AG08395 (cell line): ENCODE results near the gene CCDC197.

ENCODE experiments used
- DNase-seq: peaks from one replicate; pipeline ENCODE4 v3.0.0; 2012; ENCODE audit warnings: mixed read lengths, low spot score

Gene CCDC197

DNA sequence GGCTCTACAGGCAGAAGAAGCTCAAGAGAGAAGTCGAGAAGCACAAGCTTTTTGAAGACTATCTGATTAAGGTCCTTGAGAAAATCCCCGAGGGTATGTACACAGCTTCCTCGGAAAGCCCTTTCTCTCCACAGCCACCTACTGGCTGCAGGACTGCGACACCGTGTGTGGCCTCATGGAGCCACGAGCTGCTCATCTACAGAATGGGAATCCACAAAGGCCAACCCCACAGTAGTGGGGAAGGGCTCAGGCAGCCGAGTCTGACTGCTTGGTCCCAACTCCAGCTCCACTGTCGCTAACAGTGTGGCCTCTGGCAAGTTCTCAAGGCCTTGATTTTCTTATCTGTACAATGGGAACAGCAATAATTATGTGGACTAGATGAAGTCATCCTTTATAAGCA lies 2.5 kb downstream of the CCDC197 start:
- DNase-seq = no peak

DNA sequence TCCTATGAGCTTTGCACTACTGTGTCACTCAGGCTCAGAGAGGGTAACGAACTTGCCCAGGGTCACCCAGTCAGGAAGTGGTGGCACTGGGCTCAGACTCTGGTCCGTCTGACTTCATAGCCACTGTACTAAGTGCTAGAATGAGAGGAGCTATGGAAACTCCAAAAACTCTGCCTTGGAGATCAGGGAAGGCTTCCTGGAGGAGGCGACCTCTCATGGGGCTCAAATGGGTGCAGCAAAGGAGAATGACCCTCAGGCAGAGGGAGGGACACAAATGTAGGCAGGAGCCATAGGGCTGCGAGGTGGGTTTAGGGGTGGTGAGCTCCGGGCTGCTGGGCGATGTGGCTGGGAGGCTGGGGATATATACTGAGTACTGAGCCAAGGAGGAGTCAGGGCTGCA lies 3.2 kb downstream of the CCDC197 start:
- no peak for DNase-seq

DNA sequence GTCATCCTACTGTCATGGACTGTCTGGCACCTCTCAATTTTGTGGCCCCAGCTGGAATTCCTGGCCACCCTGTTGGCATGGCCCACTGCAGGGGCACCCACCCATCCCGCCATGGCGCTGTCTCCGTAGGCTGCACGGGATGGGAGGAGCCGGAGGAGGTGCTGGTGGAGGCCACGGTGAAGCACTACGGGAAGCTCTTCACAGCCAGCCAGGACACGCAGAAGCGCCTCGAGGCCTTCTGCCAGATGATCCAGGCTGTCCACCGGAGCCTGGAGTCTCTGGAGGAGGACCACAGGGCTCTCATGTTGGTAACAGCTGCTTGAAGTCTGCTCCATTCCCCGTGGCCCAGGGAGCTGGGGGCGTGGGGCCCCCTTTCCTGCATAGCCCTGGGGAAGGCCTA lies 3.9 kb downstream of the CCDC197 start:
- no peak for DNase-seq

DNA sequence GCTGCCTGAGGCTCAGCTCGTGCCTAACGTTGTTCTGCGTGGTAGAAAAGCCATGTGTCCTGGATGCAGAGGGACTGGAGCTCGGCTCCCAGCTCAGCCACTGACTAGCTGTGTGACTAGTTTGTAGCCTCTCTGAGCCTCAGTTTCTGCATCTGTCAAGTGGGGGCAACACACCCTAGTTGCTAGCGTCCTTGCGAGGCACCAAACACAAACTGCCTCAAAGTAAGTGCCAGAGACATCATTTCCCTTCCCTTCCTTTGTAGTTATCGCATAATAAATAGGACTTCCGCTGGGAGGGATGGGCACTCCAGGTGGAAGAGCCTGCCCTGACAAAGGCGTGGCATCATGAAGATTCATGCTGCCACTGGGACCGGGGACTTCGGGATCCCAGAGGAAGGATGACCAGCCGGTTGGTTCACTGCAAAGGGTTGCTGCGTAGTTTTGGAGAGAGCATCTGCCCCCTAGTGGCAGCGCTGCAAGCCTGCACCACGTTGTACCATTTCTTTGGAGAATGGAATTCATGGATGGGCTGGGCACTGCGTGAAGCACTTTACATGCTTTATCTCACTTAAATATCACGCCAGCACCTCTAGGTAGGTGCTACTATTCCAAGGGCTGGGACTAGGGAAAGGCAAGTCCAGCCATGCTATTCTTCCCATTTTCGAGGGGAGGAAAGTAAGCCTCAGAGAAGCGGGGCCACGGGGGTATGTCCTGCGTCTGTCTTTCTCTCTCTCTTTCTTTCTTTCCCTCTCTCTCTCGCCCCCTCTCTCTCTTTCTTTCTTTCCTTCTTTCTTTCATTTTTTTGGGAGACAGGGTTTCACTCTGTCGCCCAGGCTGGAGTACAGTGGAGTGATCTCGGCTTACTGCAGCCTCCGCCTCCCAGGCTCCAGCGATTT lies 4.6 kb downstream of the CCDC197 start:
- peak; percentile 85 for DNase-seq

DNA sequence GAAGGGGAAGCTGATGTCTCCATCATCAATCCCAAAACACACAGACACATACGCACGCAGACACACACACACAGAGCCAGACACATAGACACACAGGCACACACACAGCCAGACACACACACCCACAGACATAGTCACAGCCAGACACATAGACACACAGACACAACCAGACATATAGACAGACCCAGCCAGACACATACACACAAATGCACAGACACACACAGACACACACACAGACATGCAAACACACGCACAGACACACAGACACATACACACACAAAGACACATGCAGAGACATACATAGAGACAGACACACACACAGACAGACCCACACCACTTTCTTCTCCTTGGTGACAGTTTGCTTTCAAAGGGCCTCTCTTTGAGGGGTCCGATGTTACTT lies 6.3 kb downstream of the CCDC197 start:
- DNase-seq = no peak

DNA sequence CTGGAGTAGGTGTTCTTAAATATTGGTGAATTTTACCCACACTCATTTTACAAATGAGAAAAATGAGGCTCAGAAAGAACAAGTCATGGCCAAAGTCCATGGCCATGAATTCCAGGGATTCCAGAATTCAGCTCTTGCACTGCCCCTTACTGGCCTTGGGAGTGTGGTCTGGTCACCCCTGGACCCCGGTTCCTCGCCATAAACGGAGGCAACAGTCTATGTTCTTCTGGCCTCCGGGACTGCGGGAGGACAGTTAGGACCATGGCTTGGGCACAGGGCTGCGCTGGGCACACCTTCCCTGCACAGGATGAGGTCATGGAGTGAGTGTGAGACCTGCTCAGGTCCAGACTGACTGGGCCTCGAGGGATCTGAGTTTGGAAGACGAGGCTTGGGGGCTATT lies 6.9 kb downstream of the CCDC197 start:
- DNase-seq = no peak

DNA sequence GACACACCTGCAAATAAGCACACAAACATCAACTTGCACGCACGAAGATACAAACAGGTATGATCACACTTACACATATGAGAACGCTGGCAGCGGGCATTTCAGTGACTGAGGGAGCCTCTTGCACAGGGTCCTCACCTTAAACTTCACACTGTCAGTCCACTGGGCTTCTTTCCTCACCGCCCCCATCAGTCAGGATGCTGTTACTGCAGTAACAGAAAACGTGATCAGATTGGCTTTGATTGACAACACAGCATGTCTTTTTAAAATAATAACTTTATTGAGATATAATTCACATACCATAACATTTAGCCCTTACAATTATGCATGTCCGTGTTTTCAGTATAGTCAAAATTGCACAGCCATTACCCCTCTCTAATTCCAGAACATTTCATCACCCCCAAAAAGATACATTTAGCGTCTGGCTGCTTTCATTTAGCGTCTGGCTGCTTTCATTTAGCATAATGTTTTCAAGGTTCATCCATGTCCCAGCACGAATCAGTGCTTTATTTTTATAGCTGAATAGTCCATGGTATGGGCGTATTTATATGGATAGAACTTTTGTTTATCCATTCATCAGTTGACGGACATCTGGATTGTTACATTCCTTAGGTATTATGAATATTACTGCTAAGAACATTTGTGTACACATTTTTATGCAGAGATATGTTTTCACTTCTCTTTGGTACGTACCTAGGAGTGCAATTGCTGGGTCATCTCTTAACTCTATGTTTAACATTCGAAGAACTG lies 8.4 kb downstream of the CCDC197 start:
- DNase-seq = no peak

DNA sequence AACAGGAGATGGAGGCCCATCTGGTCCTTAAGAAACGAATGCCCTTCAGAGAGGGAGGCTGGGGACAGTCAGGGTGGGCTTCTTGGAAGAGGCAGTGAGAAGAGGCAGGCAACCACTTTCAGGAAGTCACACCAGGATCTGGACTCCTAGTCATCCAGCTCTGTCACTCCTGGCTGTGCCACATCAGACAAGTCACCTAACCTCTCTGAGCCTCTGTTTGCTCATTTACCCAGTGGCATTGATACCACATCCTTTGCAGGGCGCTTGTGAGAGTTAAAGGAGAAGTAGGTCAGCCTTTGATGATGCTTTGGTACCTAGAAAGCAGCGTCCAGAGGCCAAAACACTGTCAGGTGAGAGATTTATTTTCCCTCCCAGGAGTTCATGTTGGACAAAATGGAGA lies 11.1 kb downstream of the CCDC197 start:
- DNase-seq = no peak

DNA sequence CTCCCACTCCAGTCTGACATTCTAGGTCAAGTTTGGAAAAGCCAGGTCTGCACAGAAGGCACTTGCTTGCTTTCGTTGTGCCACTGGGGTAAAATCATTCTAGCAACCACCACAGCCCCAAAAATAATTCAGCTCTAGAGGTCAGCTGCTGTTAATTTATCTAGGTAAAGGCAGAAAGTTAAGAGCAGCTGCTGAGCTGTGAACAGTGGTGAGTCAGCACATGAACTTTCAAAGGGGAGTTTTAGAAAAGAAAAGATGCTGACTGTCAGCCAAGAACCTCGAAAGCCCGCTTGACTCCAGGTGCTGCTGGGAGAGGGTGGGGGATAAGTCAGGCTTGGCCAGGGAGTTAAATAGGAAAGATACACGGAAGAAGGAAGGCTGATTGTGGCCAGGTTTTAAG lies 12.7 kb downstream of the CCDC197 start:
- peak; percentile 29 for DNase-seq

DNA sequence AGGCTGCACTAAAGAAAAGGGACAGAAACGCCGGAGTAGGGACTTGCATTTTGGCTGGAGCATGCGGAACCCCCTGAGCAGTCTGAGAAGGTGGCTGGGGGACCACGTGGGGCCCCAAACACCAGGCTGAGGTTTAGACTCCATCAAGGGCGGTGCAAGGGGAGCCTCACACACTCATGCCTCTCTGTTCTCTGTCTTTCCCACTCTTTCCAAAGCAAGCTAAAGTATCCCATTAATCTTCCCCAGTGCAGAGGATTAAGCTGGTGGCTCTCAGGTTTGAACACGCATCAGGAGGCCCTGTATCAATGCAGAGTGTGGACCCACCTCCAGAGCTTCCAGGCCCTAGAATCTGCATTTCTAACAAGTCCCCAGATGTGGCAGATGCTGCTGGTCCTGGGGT lies 13.5 kb downstream of the CCDC197 start:
- no peak for DNase-seq

DNA sequence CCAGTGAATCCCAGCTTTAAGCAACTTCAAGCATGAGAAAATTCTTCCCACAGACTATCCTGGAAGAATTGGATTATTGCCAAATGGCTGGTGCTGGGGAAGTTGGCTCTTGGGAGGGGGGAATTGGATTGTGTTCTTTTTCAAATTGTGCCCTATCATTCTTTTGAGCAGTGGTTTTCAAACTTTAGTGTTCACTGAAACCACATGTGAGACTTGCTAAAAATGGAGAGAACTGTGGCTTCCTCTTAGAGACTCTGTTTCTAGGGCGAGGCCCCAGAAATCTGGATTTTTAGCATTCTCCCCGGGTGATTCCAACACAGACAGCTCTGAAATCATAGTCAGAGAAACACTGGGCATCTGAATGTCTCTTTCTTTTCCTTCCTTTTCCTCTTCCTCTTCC lies 14.7 kb downstream of the CCDC197 start:
- DNase-seq = peak; percentile 32

DNA sequence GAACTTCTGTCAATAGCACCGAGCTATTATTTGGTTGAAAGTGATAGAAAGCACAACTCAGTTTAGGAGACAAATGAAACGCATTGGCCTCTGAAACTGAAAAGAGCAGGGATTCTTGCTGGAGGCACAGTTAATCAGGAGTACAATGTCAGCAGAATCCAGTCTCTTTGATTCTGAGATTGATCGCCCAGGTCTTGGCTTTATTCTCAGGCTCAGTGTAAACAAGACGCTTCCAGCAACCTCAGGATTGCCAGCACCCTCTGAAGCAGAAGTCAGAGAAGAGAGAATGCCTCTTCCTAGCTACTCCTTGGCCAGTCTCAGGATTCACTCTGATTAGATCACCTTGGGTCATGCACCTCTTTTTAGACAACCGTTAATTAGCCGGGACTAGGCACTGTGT lies 17.3 kb downstream of the CCDC197 start:
- DNase-seq = no peak

DNA sequence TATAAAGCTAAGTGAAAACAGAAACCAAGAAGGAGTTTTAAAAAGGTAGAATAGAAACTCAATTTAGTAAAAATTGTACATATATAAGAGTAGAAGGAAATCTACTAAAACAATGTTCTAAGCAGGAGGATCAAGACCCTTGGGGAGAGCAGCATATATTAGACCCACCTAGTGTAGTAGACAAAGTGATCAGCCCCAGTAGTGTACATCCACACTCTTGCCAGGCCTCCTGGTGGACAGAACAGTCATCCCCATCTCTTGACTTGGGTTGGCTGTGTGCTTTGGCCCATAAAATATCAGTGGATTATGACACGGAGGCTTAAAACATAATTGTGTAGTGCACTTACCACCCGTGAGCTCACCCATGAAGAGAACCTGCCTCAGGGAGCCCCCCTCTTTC lies 18.1 kb downstream of the CCDC197 start:
- no peak for DNase-seq

DNA sequence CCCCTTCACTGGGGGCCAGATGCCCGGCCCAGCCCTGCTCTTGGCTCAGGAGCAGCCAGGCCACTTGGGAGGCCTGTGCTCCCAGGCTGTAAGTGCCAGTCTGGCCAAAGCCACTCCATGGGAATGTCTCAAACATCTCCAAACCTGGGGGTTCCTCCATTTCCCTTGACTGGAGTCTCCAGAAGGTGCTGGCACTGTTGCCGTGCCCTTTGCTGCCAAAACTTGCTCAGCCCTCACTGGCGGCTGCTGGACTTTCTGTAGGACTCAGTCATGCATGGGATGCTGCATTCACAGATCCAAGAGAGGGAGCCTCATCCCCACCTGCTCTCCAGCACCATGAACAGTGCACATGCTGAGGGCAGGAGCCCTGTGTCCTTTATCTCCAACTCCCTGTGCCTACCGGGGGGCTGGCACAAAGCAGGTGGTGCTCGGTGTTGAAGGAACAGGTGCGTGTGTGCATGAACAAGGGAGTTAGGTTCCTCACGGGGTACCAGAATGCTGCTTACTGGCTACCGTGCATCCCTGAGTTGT lies 19.4 kb downstream of the CCDC197 start:
- no peak for DNase-seq

DNA sequence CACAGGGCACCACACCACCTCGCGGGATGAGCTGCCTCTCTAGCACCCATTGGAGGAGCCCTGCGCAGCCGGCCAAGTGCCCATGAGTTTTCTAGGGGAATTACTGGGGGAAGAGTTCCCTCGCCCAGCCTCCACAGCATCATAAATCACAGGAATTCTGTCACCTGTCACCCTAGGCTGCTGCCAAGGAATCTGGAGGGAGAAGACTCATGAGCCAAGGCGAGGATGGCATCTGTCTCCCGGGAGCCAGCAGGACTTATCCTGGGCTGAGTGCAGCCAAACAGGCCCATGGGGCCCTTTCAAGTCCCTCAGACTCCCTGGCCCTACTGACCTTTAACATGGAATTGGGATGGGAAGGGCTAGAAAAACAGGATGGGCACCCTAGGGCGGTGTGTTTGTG lies 21.2 kb downstream of the CCDC197 start:
- no peak for DNase-seq

DNA sequence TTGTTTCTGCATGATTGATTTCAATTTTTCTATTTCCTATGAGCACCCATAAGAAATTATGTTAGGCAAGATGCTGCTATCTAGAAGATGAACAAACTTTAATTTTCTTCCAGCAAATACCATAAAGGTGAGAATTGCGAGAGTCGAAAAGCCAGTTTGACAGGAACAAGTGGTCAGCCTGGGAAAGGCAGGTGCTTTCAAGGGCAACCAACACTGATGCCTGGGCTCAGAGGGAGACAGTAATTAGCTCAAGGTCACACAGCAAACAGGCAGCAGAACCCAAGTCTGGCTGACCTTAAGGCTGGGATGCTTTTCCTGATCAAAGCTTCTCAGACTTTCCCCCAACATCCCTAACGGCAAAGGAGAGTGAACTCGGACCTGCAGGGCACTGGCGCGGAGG lies 22.2 kb downstream of the CCDC197 start:
- DNase-seq = no peak

DNA sequence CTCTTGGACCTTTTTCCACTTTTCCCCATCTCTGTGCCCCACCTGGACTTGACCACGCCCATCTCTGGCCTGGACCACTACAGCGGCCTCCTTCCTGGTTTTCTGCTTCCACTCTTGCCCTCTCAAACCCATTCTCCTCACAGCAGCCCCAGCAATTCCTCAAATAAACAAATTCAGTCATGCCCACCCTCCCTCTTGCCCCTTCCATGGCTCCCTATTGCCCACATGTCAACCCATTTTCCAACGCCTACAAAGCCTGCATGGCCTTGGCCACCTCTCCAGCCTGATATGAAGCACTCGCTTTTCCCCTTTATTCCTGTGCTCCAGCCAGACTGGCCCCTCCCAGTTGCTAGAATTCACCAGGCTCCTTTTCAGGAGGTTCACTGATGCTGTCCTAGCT lies 23.2 kb downstream of the CCDC197 start:
- no peak for DNase-seq

DNA sequence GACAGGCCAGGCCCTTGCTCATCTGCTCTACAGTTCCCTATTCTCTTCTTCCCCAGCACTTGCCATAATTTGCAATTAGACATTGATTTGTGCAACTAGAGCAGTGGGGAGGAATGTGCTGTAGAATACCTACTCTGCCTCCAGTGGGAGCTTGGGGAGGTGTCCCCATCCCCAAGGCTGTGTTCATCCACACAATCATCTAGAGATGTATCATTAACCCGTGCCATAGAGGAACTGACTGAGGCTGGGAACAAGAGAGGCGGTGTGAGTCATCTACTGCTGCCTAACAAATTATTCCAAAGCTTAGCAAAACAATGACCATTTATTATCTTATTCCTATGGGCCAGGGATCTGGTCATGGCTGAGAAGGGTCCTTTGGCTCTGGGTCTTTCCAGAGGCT lies 23.9 kb downstream of the CCDC197 start:
- DNase-seq = peak; percentile 38

DNA sequence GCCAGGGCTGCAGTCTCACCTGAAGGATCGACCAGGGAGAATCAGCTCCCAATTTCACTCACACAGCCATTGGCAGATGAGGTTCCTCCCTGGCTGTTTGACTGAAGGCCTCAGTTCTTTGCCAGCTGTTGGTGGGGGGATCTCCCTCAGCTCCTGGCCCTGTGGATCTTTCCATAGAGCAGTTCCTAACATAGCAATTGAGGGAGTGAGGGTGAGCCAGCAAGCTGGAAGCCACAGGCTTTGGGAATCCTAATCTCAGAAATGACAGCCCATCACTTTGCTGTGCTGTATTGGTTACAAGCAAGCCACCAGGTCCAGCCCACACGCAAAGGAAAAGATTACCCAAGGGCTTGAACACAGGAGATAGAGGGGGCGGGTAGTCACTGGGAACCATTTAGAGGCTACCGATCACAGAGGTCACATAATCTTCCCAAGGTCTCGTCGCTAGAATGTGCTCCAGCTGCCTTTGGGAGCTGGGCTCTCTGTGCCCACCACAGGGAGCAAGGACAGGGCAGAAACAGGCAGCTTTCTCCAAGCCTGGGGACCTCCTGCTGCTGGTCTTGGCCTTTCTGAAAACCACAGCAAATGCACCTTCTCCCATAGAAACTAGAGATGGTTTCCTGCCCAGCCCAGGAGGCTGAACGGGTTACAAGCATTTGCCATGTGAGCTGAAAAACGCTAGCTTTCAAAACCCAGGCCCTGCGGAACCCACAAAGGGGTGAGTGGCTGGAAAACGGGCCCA lies 24.5 kb downstream of the CCDC197 start:
- no peak for DNase-seq

DNA sequence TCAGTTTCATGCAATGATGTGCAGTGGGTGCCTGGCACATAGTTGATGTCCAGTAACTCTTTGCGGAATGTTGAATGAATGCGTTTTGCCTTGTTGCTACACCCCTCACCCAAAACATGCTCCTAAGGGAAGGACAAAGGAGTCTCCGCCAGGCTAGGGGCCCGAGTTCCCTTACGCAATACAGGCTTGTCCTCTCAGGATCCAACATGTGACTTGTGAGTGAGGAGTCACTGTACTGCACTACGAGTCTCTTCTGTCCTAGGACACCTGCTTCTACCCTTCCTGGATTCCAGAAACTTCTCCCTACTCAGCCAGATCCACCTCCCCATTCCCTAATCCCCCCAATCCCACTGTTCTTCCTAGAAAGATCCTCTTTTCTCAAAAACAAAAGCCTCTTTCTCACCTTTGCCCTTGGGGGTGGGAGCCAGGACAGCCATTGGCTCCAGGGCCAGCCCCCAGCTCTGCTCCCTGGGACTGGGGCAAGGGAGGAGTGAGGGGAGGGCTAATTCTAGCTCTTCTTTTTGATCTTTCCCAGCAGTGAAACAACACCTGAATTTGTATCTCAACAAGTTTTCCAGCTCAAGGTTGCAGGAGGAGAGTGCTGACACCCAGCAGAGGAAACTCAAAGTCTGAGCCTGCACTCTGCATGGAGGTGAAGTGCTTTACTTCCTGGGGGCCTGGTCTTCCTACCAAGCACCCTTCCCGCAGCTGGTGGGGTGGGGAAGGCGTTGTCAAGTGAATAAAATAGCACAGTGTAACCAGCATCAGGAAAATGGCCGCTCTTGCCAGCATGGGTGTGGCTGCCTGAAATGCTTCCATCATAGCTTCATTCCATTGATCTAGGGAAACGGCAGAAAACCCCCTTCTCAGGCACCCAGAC lies 25.7 kb downstream of the CCDC197 start:
- DNase-seq = no peak

DNA sequence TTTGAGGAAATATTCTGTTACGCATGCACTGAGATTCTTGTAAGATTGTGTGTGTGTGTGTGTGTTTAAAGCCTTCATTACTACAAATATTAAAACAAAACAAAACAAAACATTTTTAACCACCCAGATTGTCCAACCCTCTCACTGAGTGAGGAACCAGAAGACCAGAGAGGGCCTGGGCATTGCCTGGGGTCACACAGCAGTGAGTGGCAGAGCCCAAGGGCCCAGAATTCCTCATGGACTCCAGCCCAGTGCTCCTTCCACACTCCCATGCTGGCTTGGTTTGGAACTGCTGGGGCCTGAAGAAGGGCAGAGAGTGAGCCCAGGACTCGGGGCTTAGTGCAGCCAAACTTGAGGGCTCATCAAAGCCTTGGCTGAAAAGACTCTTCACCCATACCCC lies 27.4 kb downstream of the CCDC197 start:
- DNase-seq = no peak

DNA sequence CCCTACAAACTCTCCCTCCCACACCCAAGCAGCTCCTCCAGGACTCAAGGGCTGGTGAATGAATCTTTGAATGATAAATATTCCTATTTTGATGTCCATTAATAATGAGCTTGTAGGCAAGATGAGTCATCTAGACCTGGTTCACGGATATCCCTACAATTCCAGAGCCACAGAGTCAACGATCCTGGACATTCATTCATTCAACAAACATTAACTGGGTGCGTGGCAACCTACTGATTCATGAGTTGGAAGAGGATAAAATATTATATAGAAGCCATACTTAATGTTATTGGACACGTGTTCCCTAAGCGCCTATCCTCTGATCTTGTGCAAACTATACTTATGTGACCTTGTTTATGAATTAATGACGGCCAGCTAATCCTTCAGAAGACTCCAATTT lies 28.6 kb downstream of the CCDC197 start:
- DNase-seq = no peak
